ENCODE results near the gene SGCA.

DNA sequence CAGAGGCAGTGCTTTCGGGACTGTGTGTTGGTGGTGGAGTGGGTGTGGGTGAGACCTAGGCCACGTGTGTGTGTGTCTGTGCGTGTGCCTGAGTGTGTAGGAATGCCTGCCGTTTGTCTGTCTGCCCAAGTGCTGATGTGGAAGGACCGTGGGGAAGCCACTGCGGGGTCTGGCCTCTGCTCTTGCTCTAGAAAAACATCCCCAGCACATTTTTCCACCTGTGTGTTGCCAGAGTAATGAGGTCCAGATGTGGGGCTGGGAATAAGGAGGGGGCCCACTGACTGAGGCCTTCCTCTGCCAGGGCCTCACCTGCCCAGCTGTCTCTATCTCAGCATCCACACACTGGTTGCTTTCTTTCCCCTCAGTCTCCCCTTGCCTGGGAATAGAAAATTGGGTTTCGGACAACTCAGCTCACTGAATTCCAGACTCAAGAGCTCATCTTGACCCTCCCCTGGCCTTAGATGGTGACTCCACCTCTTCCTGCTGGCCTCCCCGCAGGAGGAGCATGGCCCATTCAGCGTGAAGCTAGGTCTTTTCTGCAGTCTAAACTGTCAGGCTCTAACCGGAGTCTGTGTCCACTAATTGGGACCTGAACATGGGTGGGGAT lies 7.6 kb downstream of the SGCA start:
- no peak for TF ChIP-seq ZNF184 (tag by site-specific recombination; IDR thresholded peaks at IDR 0.05)
- TF ChIP-seq CTCF (tag by site-specific recombination; IDR thresholded peaks at IDR 0.05), result no peak
- TF ChIP-seq ZXDB (tag by site-specific recombination; IDR thresholded peaks at IDR 0.05), result no peak
- TF ChIP-seq, protein P1, sequence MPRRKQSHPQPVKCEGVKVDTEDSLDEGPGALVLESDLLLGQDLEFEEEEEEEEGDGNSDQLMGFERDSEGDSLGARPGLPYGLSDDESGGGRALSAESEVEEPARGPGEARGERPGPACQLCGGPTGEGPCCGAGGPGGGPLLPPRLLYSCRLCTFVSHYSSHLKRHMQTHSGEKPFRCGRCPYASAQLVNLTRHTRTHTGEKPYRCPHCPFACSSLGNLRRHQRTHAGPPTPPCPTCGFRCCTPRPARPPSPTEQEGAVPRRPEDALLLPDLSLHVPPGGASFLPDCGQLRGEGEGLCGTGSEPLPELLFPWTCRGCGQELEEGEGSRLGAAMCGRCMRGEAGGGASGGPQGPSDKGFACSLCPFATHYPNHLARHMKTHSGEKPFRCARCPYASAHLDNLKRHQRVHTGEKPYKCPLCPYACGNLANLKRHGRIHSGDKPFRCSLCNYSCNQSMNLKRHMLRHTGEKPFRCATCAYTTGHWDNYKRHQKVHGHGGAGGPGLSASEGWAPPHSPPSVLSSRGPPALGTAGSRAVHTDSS (tag by site-specific recombination; IDR thresholded peaks at IDR 0.05), result no peak
- TF ChIP-seq ZNF571 (tag by site-specific recombination; IDR thresholded peaks at IDR 0.05), result no peak
- no peak for TF ChIP-seq ZNF138 (tag by site-specific recombination; IDR thresholded peaks at IDR 0.05; ENCODE audit: borderline replicate concordance)
- TF ChIP-seq REPIN1 (tag by site-specific recombination; IDR thresholded peaks at IDR 0.05; ENCODE audit: low read depth), result no peak
- no peak for TF ChIP-seq MYNN (tag by site-specific recombination; IDR thresholded peaks at IDR 0.05; ENCODE audit: borderline replicate concordance)
